HepG2 (cell line): Measurements from ENCODE around the gene SLA2. TPM values are rescaled to one million over a fixed set of nuclear protein-coding genes. Genes with fewer than 3 reads are reported as not detected.
A peak's percentile ranks its signal among the peaks of the same experiment; 100 is the strongest.

Experiments
- FOSL1 ChIP-seq: sonication (generic); formaldehyde crosslinking; IDR thresholded peaks from 2 replicates; pipeline ENCODE4 v1.9.0; 2021; ENCODE audit warnings: missing genetic modification reagents, borderline replicate concordance
- FUBP1 ChIP-seq: sonication (generic); formaldehyde crosslinking; IDR thresholded peaks from 2 replicates; pipeline ENCODE4 v1.5.1; 2020; ENCODE audit warnings: missing genetic modification reagents, mild to moderate bottlenecking, borderline replicate concordance
- HIC2 ChIP-seq: sonication (generic); formaldehyde crosslinking; IDR thresholded peaks from 2 replicates; pipeline ENCODE4 v1.9.0; 2022; ENCODE audit warnings: low read depth, missing genetic modification reagents
- HNF4A ChIP-seq: sonication (generic); formaldehyde crosslinking; IDR thresholded peaks from 2 replicates; pipeline ENCODE4 v1.4.0; 2020; ENCODE audit warnings: missing genetic modification reagents
- KAT8 ChIP-seq: IDR thresholded peaks from 2 replicates; pipeline ENCODE4 v1.6.1; 2016; ENCODE audit warnings: missing genetic modification reagents, missing compliant biosample characterization
- MIER2 ChIP-seq: IDR thresholded peaks from 2 replicates; pipeline ENCODE4 v1.6.1; 2016; ENCODE audit warnings: missing biosample characterization, missing genetic modification reagents
- SNAI1 ChIP-seq: sonication (generic); formaldehyde crosslinking; IDR thresholded peaks from 2 replicates; pipeline ENCODE4 v1.5.0; 2020; ENCODE audit warnings: mild to moderate bottlenecking, missing genetic modification reagents, borderline replicate concordance
- SOX6 ChIP-seq, 2 experiments: fragments of 450-650 bp in 1 of 2; sonication (generic) in 1 of 2; formaldehyde crosslinking in 1 of 2; IDR thresholded peaks; 2 replicates each; pipeline versions ENCODE4 v1.4.0 to v1.6.1; 2017 to 2020; ENCODE audit warnings: antibody characterized with exemption in 1 of 2, mild to moderate bottlenecking in 1 of 2, missing genetic modification reagents in 1 of 2
- TSC22D2 ChIP-seq: sonication (generic); formaldehyde crosslinking; IDR thresholded peaks from 2 replicates; pipeline ENCODE4 v1.5.1; 2020; ENCODE audit warnings: missing genetic modification reagents, mild to moderate bottlenecking, borderline replicate concordance
- ZFAT ChIP-seq: sonication (generic); formaldehyde crosslinking; conservative IDR thresholded peaks from 2 replicates; pipeline ENCODE4 v1.8.1; 2023; ENCODE audit warnings: missing genetic modification reagents, inconsistent platforms
- ZNF329 ChIP-seq: sonication (generic); formaldehyde crosslinking; IDR thresholded peaks from 2 replicates; pipeline ENCODE4 v1.9.0; 2021; ENCODE audit warnings: low read depth, mild to moderate bottlenecking, missing genetic modification reagents
- ZNF350 ChIP-seq: sonication (generic); formaldehyde crosslinking; IDR thresholded peaks from 2 replicates; pipeline ENCODE4 v1.4.0; 2020; ENCODE audit warnings: mild to moderate bottlenecking, low read depth, missing genetic modification reagents, borderline replicate concordance
- ZNF646 ChIP-seq: sonication (generic); formaldehyde crosslinking; IDR thresholded peaks from 2 replicates; pipeline ENCODE4 v1.9.0; 2021; ENCODE audit warnings: mild to moderate bottlenecking, missing genetic modification reagents
- ZNF772 ChIP-seq: sonication (generic); formaldehyde crosslinking; IDR thresholded peaks from 2 replicates; pipeline ENCODE4 v1.5.0; 2020; ENCODE audit warnings: mild to moderate bottlenecking, missing genetic modification reagents
- ZUFSP ChIP-seq: sonication (generic); formaldehyde crosslinking; IDR thresholded peaks from 2 replicates; pipeline ENCODE4 v1.9.0; 2021; ENCODE audit warnings: missing genetic modification reagents, mild to moderate bottlenecking, borderline replicate concordance
- polyA plus RNA-seq, 8 experiments: library from polyadenylated mRNA; depleted of rRNA in 3 of 8; stranded (reverse) in 7 of 8; unstranded in 1 of 8; fragments of >200 nt; fragmentation: Illumina TruSeq in 4 of 8; extraction: Trizol in 4 of 8; gene quantifications; 2 replicates each; pipeline versions ENCODE4 v1.2.1 to v1.2.3, GENCODE V29; 2011 to 2016; ENCODE audit warnings: low read depth in 4 of 8, missing spikeins in 1 of 8, mixed read lengths in 1 of 8; ENCODE audit not compliant: insufficient read depth in 1 of 8
- total RNA-seq, 5 experiments: library from RNA; depleted of rRNA; stranded (reverse); fragments of >200 nt; fragmentation: Illumina TruSeq; extraction: Trizol; gene quantifications; 2 replicates each; pipeline ENCODE4 v1.2.3, GENCODE V29; 2016; ENCODE audit warnings: low read depth in 1 of 5

Gene SLA2
- total and polyA plus RNA-seq, 2 of the 13 experiments (the other 11 are each of a cell fraction or from before 2014, with no cell fraction given) = 1.6 to 3.6 TPM

GRCh38 chr20:36574366-36575135 lies 71.4 kb downstream of the SLA2 start (continued):
- TF ChIP-seq SOX6 (IDR thresholded peaks at IDR 0.05) (no peak), SOX6 (CRISPR knock-in tag; IDR thresholded peaks at IDR 0.05) (peak; percentile 67), KAT8 (peak; percentile 53; the same call in 1 of the 2 replicates), ZFAT (CRISPR knock-in tag) (no peak; the same call in 1 of the 2 replicates), SNAI1 (CRISPR knock-in tag) (peak; percentile 79; the same call in 1 of the 2 replicates), HNF4A (CRISPR knock-in tag) (no peak; the same call in 1 of the 2 replicates), FOSL1 (CRISPR knock-in tag) (no peak), MIER2 (CRISPR knock-in tag) (0 out of 2 replicates have a peak, but pooled peaks have one; percentile 56), ZUFSP (CRISPR knock-in tag) (no peak), ZNF329 (CRISPR knock-in tag) (peak; percentile 15; the same call in 1 of the 2 replicates), ZNF646 (CRISPR knock-in tag) (no peak), ZNF350 (peak; percentile 67), HIC2 (CRISPR knock-in tag) (0 out of 2 replicates have a peak, but pooled peaks have one; percentile 51), TSC22D2 (CRISPR knock-in tag) (peak; percentile 22; the same call in 1 of the 2 replicates), FUBP1 (CRISPR knock-in tag) (no peak), ZNF772 (CRISPR knock-in tag) (peak; percentile 71; the same call in 1 of the 2 replicates)
